ENCODE results near the gene ST7.
"Not testable (repeated sequence)": the region's sequence is repeated elsewhere in the genome, so short reads cannot be mapped to it uniquely, and the experiment has no call there.

Gene ST7

DNA sequence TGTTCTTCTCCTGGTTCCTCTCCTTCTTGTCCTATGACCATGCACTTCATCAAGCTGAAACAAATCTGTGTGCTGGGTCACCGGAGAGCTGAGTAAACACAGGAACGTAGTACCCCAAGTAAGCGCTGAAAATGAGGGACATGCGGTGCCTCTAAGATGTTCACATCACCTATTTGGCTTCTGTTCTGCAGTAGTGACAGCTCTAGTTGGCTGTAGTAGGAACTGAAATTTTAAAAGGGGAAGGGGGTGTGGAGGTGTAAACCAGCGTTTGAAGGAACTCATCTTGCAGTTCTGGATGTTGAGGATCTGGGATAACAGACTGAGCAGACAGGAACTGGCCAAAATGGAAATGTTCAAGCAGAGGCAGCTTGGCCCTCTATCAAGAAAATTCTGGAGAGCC, 284.3 kb downstream of the ST7 start:
- WGBS (ENCODE audit: insufficient coverage, insufficient read length), result no CpG with 5 or more reads among the region's 5 CpGs

DNA sequence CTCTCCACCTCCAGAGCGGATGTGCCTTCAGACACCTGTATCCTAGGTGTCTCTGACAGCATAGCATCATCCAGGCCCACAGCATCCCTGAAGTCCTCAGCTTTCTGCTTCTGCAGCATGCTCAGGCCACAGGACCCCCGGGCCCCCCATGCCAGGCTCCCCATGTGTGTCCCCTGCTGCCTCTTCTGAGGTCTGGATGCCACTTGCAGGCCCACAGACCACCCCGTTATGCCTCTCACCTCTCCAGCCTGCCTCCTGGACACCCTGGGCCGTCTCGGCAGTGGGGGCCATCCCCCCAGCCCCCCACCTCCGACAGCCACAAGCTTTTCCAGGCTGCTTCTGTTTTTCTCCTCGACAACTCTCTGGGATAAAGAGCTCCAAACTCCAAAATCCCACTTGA, 285.2 kb downstream of the ST7 start:
- no peaks in the 10 kb centered on the region for H3K36me3 ChIP-seq (ENCODE audit: control insufficient read depth, insufficient read depth, low read length)
- H3K4me3 ChIP-seq (ENCODE audit: low read length), result no peak overlapping the region
- DNase-seq (ENCODE audit: low read depth, low spot score), result no peak
- WGBS (ENCODE audit: insufficient coverage, insufficient read length), result no CpG with 5 or more reads among the region's 7 CpGs
- no peak overlapping the region for H3K27ac ChIP-seq (ENCODE audit: low read length)
- no peaks in the 10 kb centered on the region for H3K4me1 ChIP-seq (ENCODE audit: control insufficient read depth, insufficient read depth, low read length)
- H3K27me3 ChIP-seq (ENCODE audit: control insufficient read depth, insufficient read depth, low read length), result no peaks in the 10 kb centered on the region
- H3K9me3 ChIP-seq (ENCODE audit: control insufficient read depth, insufficient read depth, low read length), result no peaks in the 10 kb centered on the region

More for the DNA sequence above, 284.3 kb downstream of the ST7 start:
- DNase-seq (ENCODE audit: low read depth, low spot score), result no peak
- H3K9me3 ChIP-seq (ENCODE audit: control insufficient read depth, insufficient read depth, low read length), result no peaks in the 10 kb centered on the region
- H3K36me3 ChIP-seq (ENCODE audit: control insufficient read depth, insufficient read depth, low read length), result no peaks in the 10 kb centered on the region
- H3K27me3 ChIP-seq (ENCODE audit: control insufficient read depth, insufficient read depth, low read length), result no peaks in the 10 kb centered on the region
- no peaks in the 10 kb centered on the region for H3K4me1 ChIP-seq (ENCODE audit: control insufficient read depth, insufficient read depth, low read length)
- H3K27ac ChIP-seq (ENCODE audit: low read length), result no peak overlapping the region
- no peak overlapping the region for H3K4me3 ChIP-seq (ENCODE audit: low read length)

DNA sequence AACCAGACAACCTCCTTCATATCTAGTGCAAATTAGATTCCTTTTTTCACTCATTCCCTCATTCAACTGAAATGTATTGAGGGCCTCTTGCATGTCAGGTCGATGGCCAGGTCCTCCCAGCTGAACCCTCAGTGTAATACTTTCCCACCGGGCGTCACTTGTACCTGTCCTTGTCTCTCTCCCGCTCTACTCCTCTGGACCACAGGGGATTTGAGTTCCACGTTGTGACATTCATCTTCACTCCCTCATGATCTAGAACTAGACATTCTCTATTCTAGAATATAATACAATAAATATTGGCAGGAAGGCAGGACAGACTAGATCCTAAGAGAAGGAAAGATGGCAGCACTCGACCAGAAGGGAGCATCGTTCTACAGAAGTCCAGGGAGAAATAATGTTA, 285.6 kb downstream of the ST7 start:
- no peaks in the 10 kb centered on the region for H3K4me1 ChIP-seq (ENCODE audit: control insufficient read depth, insufficient read depth, low read length)
- DNase-seq (ENCODE audit: low read depth, low spot score), result no peak
- H3K9me3 ChIP-seq (ENCODE audit: control insufficient read depth, insufficient read depth, low read length), result no peaks in the 10 kb centered on the region
- H3K4me3 ChIP-seq (ENCODE audit: low read length), result no peak overlapping the region
- no peak overlapping the region for H3K27ac ChIP-seq (ENCODE audit: low read length)
- no peaks in the 10 kb centered on the region for H3K27me3 ChIP-seq (ENCODE audit: control insufficient read depth, insufficient read depth, low read length)
- no CpG with 5 or more reads among the region's 7 CpGs for WGBS (ENCODE audit: insufficient coverage, insufficient read length)
- no peaks in the 10 kb centered on the region for H3K36me3 ChIP-seq (ENCODE audit: control insufficient read depth, insufficient read depth, low read length)

DNA sequence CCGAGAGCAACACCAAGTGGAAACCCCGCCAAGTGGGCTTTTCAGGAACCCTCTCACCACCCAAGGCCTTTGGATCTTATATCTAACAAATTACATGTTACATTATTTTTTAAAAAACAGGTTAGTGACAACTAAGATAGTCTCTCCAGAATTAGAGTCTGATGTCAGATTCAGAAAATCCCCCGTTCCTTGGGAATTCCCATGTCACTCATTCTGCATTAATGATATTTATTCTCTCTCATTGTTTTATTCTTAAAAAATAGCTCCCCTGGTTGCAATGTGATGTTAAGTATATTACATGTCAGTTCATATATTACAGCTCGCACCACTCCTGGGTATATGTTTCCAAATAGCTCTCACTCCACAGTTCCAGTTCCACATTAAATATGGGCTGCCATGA, 287.8 kb downstream of the ST7 start:
- no peaks in the 10 kb centered on the region for H3K27me3 ChIP-seq (ENCODE audit: control insufficient read depth, insufficient read depth, low read length)
- no peak overlapping the region for H3K4me3 ChIP-seq (ENCODE audit: low read length)
- no CpG with 5 or more reads among the region's 4 CpGs for WGBS (ENCODE audit: insufficient coverage, insufficient read length)
- no peaks in the 10 kb centered on the region for H3K36me3 ChIP-seq (ENCODE audit: control insufficient read depth, insufficient read depth, low read length)
- no peak for DNase-seq (ENCODE audit: low read depth, low spot score)
- H3K9me3 ChIP-seq (ENCODE audit: control insufficient read depth, insufficient read depth, low read length), result no peaks in the 10 kb centered on the region
- H3K4me1 ChIP-seq (ENCODE audit: control insufficient read depth, insufficient read depth, low read length), result no peaks in the 10 kb centered on the region
- no peak overlapping the region for H3K27ac ChIP-seq (ENCODE audit: low read length)

DNA sequence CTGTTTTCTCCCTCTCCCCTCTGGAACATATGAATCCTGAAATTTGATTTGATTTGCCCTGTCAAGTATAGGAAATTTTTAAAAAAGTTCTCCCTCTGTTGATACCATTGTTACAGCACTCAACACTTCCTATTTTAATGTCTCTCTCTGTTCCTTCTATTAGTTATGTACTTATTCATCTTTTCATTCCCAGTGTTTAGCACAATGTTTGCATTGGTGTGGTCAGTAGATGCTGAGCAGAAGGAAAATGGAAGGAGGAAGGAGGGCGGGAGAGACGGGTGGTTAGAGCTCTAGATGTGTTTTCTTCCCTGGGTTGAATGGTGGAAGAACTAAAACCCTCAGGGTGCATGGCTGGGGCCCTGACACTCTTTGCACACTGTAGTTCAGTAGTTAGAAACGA, 290.1 kb downstream of the ST7 start:
- WGBS (ENCODE audit: insufficient coverage, insufficient read length), result no CpG with 5 or more reads among the region's 3 CpGs
- DNase-seq (ENCODE audit: low read depth, low spot score), result no peak
- Histone ChIP-seq H3K36me3 (ENCODE audit: control insufficient read depth, insufficient read depth, low read length) (no peaks in the 10 kb centered on the region), H3K27me3 (ENCODE audit: control insufficient read depth, insufficient read depth, low read length) (no peaks in the 10 kb centered on the region), H3K4me1 (ENCODE audit: control insufficient read depth, insufficient read depth, low read length) (no peaks in the 10 kb centered on the region), H3K4me3 (ENCODE audit: low read length) (no peak overlapping the region), H3K27ac (ENCODE audit: low read length) (no peak overlapping the region), H3K9me3 (ENCODE audit: control insufficient read depth, insufficient read depth, low read length) (no peaks in the 10 kb centered on the region)

DNA sequence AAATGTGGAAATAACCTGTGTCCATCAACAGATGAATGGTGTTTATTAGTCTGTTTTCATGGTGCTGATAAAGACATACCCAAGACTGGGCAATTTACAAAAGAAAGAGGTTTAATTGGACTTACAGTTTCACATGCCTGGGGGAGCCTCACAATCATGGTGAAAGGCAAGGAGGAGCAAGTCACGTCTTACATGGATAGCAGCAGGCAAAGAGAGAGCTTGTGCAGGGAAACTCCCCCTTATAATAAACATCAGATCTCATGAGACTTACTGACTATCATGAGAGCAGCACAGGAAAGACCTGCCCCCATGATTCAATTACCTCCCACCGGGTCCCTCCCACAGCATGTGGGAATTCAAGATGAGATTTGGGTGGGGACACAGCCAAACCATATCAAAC, 292.4 kb downstream of the ST7 start:
- no CpG with 5 or more reads among the region's 2 CpGs for whole genome bisulfite sequencing (ENCODE audit: insufficient coverage, insufficient read length)
- not testable (repeated sequence) for H3K4me3 ChIP-seq (ENCODE audit: low read length); H3K4me1 ChIP-seq (ENCODE audit: control insufficient read depth, insufficient read depth, low read length); H3K36me3 ChIP-seq (ENCODE audit: control insufficient read depth, insufficient read depth, low read length); H3K9me3 ChIP-seq (ENCODE audit: control insufficient read depth, insufficient read depth, low read length); DNase-seq (ENCODE audit: low read depth, low spot score); H3K27me3 ChIP-seq (ENCODE audit: control insufficient read depth, insufficient read depth, low read length); H3K27ac ChIP-seq (ENCODE audit: low read length)

DNA sequence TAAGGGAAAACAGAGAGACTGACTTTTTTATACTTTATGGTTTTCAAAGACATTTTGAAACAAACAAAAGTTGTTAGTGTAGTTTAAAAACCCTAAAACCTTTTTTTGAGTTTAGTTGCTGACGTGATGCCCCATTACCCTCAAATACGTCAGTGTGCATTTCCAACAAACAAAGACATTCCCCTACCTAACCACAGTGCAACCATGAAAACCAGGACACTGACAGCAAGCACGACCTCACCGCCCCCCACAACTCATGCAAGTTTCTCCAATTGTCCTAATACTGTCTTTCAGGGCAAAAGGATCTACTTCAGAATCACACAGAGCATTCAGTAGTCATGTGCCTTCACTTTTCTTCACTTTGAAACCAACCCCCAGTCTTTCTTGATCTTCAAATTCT, 294.5 kb downstream of the ST7 start:
- no peak overlapping the region for H3K27ac ChIP-seq (ENCODE audit: low read length)
- no peak for DNase-seq (ENCODE audit: low read depth, low spot score)
- H3K36me3 ChIP-seq (ENCODE audit: control insufficient read depth, insufficient read depth, low read length), result no peaks in the 10 kb centered on the region
- no peaks in the 10 kb centered on the region; the same call in 1 of the 2 replicates for H3K4me1 ChIP-seq (ENCODE audit: control insufficient read depth, insufficient read depth, low read length)
- no peak overlapping the region for H3K4me3 ChIP-seq (ENCODE audit: low read length)
- H3K9me3 ChIP-seq (ENCODE audit: control insufficient read depth, insufficient read depth, low read length), result no peaks in the 10 kb centered on the region
- no peaks in the 10 kb centered on the region for H3K27me3 ChIP-seq (ENCODE audit: control insufficient read depth, insufficient read depth, low read length)
- WGBS (ENCODE audit: insufficient coverage, insufficient read length), result no CpG with 5 or more reads among the region's 4 CpGs

DNA sequence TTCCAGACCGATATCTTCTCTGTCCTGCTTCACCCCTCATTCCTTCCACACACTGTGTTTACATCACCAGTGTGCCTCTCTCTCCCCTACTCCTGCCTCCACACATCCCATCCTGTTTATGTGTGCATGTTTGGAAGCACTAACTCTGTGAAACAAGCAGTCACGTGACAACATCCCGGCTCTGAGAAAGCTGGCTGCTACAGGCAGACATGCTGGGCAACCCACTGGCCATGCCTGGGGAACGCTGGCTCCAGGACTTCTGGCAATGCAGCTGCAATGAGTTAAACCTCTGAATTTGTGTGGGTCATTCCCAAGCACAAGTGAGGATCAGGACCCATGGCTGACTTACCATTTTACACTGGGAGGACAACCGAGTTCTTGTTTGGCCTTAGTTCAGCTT, 295.5 kb downstream of the ST7 start:
- H3K4me3 ChIP-seq (ENCODE audit: low read length), result no peak overlapping the region
- WGBS (ENCODE audit: insufficient coverage, insufficient read length), result no CpG with 5 or more reads among the region's 5 CpGs
- no peaks in the 10 kb centered on the region for H3K27me3 ChIP-seq (ENCODE audit: control insufficient read depth, insufficient read depth, low read length)
- DNase-seq (ENCODE audit: low read depth, low spot score), result no peak
- H3K27ac ChIP-seq (ENCODE audit: low read length), result no peak overlapping the region
- H3K36me3 ChIP-seq (ENCODE audit: control insufficient read depth, insufficient read depth, low read length), result no peaks in the 10 kb centered on the region
- H3K4me1 ChIP-seq (ENCODE audit: control insufficient read depth, insufficient read depth, low read length), result no peaks in the 10 kb centered on the region; the same call in 1 of the 2 replicates
- H3K9me3 ChIP-seq (ENCODE audit: control insufficient read depth, insufficient read depth, low read length), result no peaks in the 10 kb centered on the region

DNA sequence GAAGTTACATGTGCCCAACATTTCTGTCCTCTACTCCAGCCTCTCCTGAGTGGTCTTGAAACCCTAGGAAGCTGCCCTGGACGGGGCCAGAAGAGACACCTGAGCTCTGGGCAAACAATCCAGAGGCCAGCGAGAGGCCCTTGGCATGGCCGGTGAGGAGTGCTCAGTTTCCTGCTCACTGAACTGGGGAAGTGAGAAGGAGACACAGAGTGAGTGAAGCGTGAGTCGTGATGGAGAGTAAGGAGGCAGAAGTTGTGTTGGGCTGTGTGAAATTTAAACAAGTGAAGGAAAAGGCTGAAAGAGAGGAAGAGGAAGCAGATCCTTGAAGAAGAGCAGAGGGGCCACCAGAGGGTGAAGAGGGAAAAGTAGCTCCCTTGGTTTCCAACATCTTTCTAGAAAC, 296.4 kb downstream of the ST7 start:
- no peaks in the 10 kb centered on the region for H3K9me3 ChIP-seq (ENCODE audit: control insufficient read depth, insufficient read depth, low read length)
- H3K4me3 ChIP-seq (ENCODE audit: low read length), result no peak overlapping the region
- H3K36me3 ChIP-seq (ENCODE audit: control insufficient read depth, insufficient read depth, low read length), result no peaks in the 10 kb centered on the region
- H3K27ac ChIP-seq (ENCODE audit: low read length), result no peak overlapping the region
- H3K4me1 ChIP-seq (ENCODE audit: control insufficient read depth, insufficient read depth, low read length), result no peaks in the 10 kb centered on the region; the same call in 1 of the 2 replicates
- 100% methylated on average over 2 of the region's 5 CpGs for WGBS (ENCODE audit: insufficient coverage, insufficient read length)
- no peak for DNase-seq (ENCODE audit: low read depth, low spot score)
- no peaks in the 10 kb centered on the region for H3K27me3 ChIP-seq (ENCODE audit: control insufficient read depth, insufficient read depth, low read length)

DNA sequence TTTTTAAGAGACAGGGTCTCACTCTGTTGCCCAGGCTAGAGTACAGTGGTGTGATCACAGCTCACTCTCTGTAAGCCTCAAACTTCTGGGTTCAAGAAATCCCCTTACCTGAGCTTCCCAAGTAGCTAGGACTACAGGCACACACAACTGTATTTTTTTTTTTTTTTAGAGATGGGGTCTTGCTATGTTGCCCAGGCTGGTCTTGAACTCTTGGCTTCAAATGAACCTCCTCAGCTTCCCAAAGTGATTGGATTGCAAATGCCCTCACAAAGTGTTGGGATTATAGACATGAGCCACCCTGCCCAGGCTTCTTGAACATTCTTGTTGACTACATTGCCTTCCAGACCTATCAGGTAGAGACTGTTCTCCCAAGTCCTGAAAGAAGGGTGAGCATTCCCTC, 296.9 kb downstream of the ST7 start:
- H3K27ac ChIP-seq (ENCODE audit: low read length), result no peak overlapping the region
- no peaks in the 10 kb centered on the region for H3K27me3 ChIP-seq (ENCODE audit: control insufficient read depth, insufficient read depth, low read length)

DNA sequence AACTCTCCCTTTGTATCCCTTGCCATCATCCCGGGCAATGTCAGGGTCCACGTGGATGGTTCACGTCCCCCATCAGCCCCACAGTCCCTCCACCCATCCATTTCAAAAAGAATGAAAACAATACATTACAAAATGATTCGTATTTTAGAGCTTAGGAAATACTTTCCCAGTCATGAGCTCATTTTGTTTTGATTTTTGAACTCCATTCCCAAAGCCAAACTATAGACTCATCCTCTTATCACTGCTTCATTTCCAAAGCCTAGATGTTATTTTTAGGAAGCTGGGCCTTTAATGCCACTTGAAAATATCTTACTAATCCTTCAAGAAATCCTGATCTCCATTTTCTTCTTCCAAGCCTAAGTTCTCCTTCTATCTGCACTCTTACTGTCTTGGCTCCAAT, 297.5 kb downstream of the ST7 start:
- no peaks in the 10 kb centered on the region for H3K27me3 ChIP-seq (ENCODE audit: control insufficient read depth, insufficient read depth, low read length)
- H3K27ac ChIP-seq (ENCODE audit: low read length), result no peak overlapping the region
- no peak for DNase-seq (ENCODE audit: low read depth, low spot score)
- no peaks in the 10 kb centered on the region; the same call in 1 of the 2 replicates for H3K4me1 ChIP-seq (ENCODE audit: control insufficient read depth, insufficient read depth, low read length)
- H3K4me3 ChIP-seq (ENCODE audit: low read length), result no peak overlapping the region
- no peaks in the 10 kb centered on the region for H3K9me3 ChIP-seq (ENCODE audit: control insufficient read depth, insufficient read depth, low read length)
- no CpG with 5 or more reads among the region's 4 CpGs for WGBS (ENCODE audit: insufficient coverage, insufficient read length)
- no peaks in the 10 kb centered on the region for H3K36me3 ChIP-seq (ENCODE audit: control insufficient read depth, insufficient read depth, low read length)

More for the DNA sequence above, 296.9 kb downstream of the ST7 start:
- Histone ChIP-seq H3K4me1 (ENCODE audit: control insufficient read depth, insufficient read depth, low read length) (no peaks in the 10 kb centered on the region; the same call in 1 of the 2 replicates), H3K9me3 (ENCODE audit: control insufficient read depth, insufficient read depth, low read length) (no peaks in the 10 kb centered on the region), H3K36me3 (ENCODE audit: control insufficient read depth, insufficient read depth, low read length) (no peaks in the 10 kb centered on the region), H3K4me3 (ENCODE audit: low read length) (no peak overlapping the region)
- no peak for DNase-seq (ENCODE audit: low read depth, low spot score)

Measured in iPS DF 6.9 (cell line).